K562 (cell line): Measurements from ENCODE around the gene EFEMP2.

ENCODE experiments used
- IRF2 ChIP-seq: sonication (generic); formaldehyde crosslinking; IDR thresholded peaks from 2 replicates; pipeline ENCODE4 v1.8.1; 2022; ENCODE audit warnings: mild to moderate bottlenecking, missing genetic modification reagents
- MYC ChIP-seq, 2 experiments: fragments of 250-450 bp in 1 of 2; sonication (Bioruptor Pico) in 1 of 2; IDR thresholded peaks; 2 replicates each; pipeline versions ENCODE4 v1.5.1 to v1.6.1; 2012 to 2021; ENCODE audit warnings: low read depth in 2 of 2, borderline replicate concordance in 1 of 2, improper control_type of control experiment in 1 of 2, low read length in 1 of 2, mild to moderate bottlenecking in 1 of 2, moderate library complexity in 1 of 2

GRCh38 chr11:65842144-65842543, 30.5 kb downstream of the EFEMP2 start:
- no peak for TF ChIP-seq IRF2 (CRISPR knock-in tag)
- no peak for TF ChIP-seq MYC (IDR thresholded peaks at IDR 0.05; ENCODE audit: low read depth, low read length)
- no peak for TF ChIP-seq MYC (CRISPR knock-in tag; IDR thresholded peaks at IDR 0.05; ENCODE audit: borderline replicate concordance, low read depth)
